Fibroblast of lung (primary cell): Measurements from ENCODE around the gene SLX9. TPM values are rescaled to one million over a fixed set of nuclear protein-coding genes. Genes with fewer than 3 reads are reported as not detected.

ENCODE experiments used
- DNase-seq, 2 donors: peaks; one replicate each; pipeline versions ENCODE4 v3.0.0 to v3.0.0-alpha.2; 2010; ENCODE audit warnings: low read depth in 2 of 2
- H2AFZ ChIP-seq: 2 replicates; pipeline ENCODE4 v1.5.1; 2012; ENCODE audit warnings: low read length, control low read depth, inconsistent platforms
- H3K27ac ChIP-seq: 2 replicates; pipeline ENCODE4 v1.5.1; 2011; ENCODE audit warnings: low read length, control low read depth; ENCODE audit not compliant: insufficient read depth
- H3K27me3 ChIP-seq: 2 replicates; pipeline ENCODE4 v1.5.1; 2011; ENCODE audit warnings: mild to moderate bottlenecking, low read length; ENCODE audit not compliant: control insufficient read depth, insufficient read depth
- H3K36me3 ChIP-seq: 2 replicates; pipeline ENCODE4 v1.5.1; 2011; ENCODE audit warnings: low read length; ENCODE audit not compliant: control insufficient read depth, insufficient read depth
- H3K4me1 ChIP-seq: 2 replicates; pipeline ENCODE4 v1.5.1; 2011; ENCODE audit warnings: low read length; ENCODE audit not compliant: control insufficient read depth, insufficient read depth; ENCODE audit errors: extremely low read depth
- H3K4me2 ChIP-seq: 2 replicates; pipeline ENCODE4 v1.5.1; 2011; ENCODE audit warnings: low read length, control low read depth; ENCODE audit not compliant: insufficient read depth; ENCODE audit errors: extremely low read depth
- H3K4me3 ChIP-seq, 4 experiments: fragments of 200-600 bp in 1 of 4; sonication (generic) in 1 of 4; replicated peaks in 1 of 4; 2 replicates each; pipeline ENCODE4 v1.5.1; 2011 to 2016; ENCODE audit warnings: low read length in 4 of 4, low read depth in 3 of 4, mild to moderate bottlenecking in 3 of 4, control low read depth in 2 of 4, inconsistent platforms in 1 of 4, mixed read lengths in 1 of 4; ENCODE audit not compliant: insufficient read depth in 1 of 4; ENCODE audit errors: control extremely low read depth in 1 of 4
- H3K79me2 ChIP-seq: 2 replicates; pipeline ENCODE4 v1.5.1; 2012; ENCODE audit warnings: mild to moderate bottlenecking, low read length, inconsistent platforms; ENCODE audit not compliant: control insufficient read depth, insufficient read depth
- H3K9ac ChIP-seq: 2 replicates; pipeline ENCODE4 v1.5.1; 2011; ENCODE audit warnings: mild to moderate bottlenecking, low read length, control low read depth; ENCODE audit not compliant: insufficient read depth
- H3K9me3 ChIP-seq: 2 replicates; pipeline ENCODE4 v1.5.1; 2012; ENCODE audit warnings: low read depth, low read length; ENCODE audit not compliant: control insufficient read depth, insufficient read depth
- H4K20me1 ChIP-seq: 2 replicates; pipeline ENCODE4 v1.5.1; 2011; ENCODE audit warnings: low read length; ENCODE audit not compliant: control insufficient read depth, insufficient read depth; ENCODE audit errors: extremely low read depth
- CTCF ChIP-seq, 2 donors: IDR thresholded peaks in 1 of 2; conservative IDR thresholded peaks in 1 of 2; 1 replicate in 1 of 2; 2 replicates in 1 of 2; pipeline ENCODE4 v1.5.1; 2011 to 2012; ENCODE audit warnings: low read length in 2 of 2, control low read depth in 1 of 2, inconsistent platforms in 1 of 2, low read depth in 1 of 2, mild to moderate bottlenecking in 1 of 2
- EZH2 ChIP-seq: IDR thresholded peaks from 2 replicates; pipeline ENCODE4 v1.5.1; 2012; ENCODE audit warnings: low read length, control low read depth, mild to moderate bottlenecking; ENCODE audit errors: missing control alignments
- polyA plus RNA-seq, 2 donors: library from polyadenylated mRNA; depleted of rRNA in 1 of 2; stranded (reverse) in 1 of 2; unstranded in 1 of 2; fragments of >200 nt; gene quantifications; 2 replicates each; pipeline ENCODE4 v1.2.1, GENCODE V29; 2011 to 2012; ENCODE audit warnings: missing spikeins in 1 of 2
- total RNA-seq: library from RNA; depleted of rRNA; stranded (reverse); fragments of >200 nt; gene quantifications from 2 replicates; pipeline ENCODE4 v1.2.1, GENCODE V29; 2014

The SLX9 gene
- total and polyA plus RNA-seq, 2 donors (not counting 1 experiment from before 2014, with no cell fraction given) = 9.7 to 14.9 TPM

GRCh38 chr21:45017039-45017960 is 77.5 kb downstream of the SLX9 start:
- H3K4me1 ChIP-seq = peaks cover 7% of the 10 kb centered on the region
- H4K20me1 ChIP-seq = no peaks in the 10 kb centered on the region
- H3K36me3 ChIP-seq = no peaks in the 10 kb centered on the region
- H3K4me3 ChIP-seq = no peak overlapping the region
- H3K27ac ChIP-seq = no peak overlapping the region
- no peak for DNase-seq
- no peaks in the 10 kb centered on the region for H3K9me3 ChIP-seq
- H2AFZ ChIP-seq = no peak overlapping the region
- TF ChIP-seq EZH2 (peak; percentile 30), CTCF (conservative IDR thresholded peaks at IDR 0.05 in 1 of 2, IDR thresholded peaks at IDR 0.05 in 1 of 2; ENCODE audit: low read depth in 1 of 2, low read length in 2 of 2) (no peak)
- no peak overlapping the region for H3K9ac ChIP-seq
- no peaks in the 10 kb centered on the region for H3K27me3 ChIP-seq
- H3K79me2 ChIP-seq = no peaks in the 10 kb centered on the region
- H3K4me2 ChIP-seq = no peak overlapping the region

- H3K4me2 ChIP-seq = no peak overlapping the region
- no peaks in the 10 kb centered on the region for H3K36me3 ChIP-seq
- H3K27me3 ChIP-seq = no peaks in the 10 kb centered on the region
- no peaks in the 10 kb centered on the region for H4K20me1 ChIP-seq
- no peaks in the 10 kb centered on the region for H3K9me3 ChIP-seq
- H3K4me1 ChIP-seq = peaks cover 2% of the 10 kb centered on the region
- peak overlapping the region; percentile 40 for H2AFZ ChIP-seq
- DNase-seq = no peak
- H3K79me2 ChIP-seq = no peaks in the 10 kb centered on the region
- H3K9ac ChIP-seq = no peak overlapping the region
- peak overlapping the region in 2 of 4 experiments; percentile 19 to 20 for H3K4me3 ChIP-seq
- no peak overlapping the region for H3K27ac ChIP-seq
- no peak for TF ChIP-seq EZH2
- no peak for TF ChIP-seq CTCF (conservative IDR thresholded peaks at IDR 0.05 in 1 of 2, IDR thresholded peaks at IDR 0.05 in 1 of 2; ENCODE audit: low read depth in 1 of 2, low read length in 2 of 2)
These were observed 78.6 kb downstream of the SLX9 start for GRCh38 chr21:45018131-45019075.
